ENCODE results near the gene SLC4A8.

Gene SLC4A8

DNA sequence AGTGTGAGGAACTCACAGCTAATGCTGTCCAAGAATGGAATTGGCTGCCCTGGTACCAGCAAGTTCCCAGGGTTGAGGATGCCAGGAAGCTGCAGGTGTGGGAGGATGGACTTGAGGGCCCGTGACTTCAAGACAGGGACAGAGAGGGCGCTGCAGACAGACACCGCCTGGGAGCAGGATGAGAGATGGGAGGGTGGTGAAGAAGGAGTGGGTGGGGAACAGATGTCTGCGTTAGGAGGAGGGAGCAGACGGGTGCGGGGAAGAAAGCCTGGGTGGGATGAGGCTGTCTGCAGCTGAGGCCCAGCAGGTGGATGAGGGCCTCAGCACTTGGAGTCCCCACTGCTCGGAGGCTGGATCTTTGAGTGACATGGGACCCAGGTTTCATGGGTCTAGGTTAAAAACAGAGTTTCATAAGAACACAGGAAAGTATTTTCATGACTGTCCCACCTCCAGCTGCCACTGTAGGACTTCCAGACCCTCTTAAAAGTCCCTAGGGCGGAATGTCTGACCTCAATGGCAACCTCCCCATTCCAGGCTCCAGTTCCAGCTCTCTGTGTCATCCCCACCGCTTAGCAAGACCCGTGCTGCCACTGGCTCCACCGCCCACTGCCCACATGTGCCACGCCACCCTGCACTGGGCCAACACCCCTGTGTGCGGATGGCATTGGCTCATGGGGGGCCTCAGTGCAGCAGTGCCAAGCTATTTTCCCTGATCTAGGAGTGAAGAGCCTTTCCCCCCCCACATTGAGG lies 96.1 kb downstream of the SLC4A8 start:
- Histone ChIP-seq H3K4me3 (ENCODE audit: low read depth in 1 of 2, low read length in 2 of 2) (no peak overlapping the region), H3K9me3 (ENCODE audit: control insufficient read depth in 1 of 2, low read length in 2 of 2) (no peaks in the 10 kb centered on the region), H3K27me3 (ENCODE audit: low read depth, low read length) (no peaks in the 10 kb centered on the region), H3K27ac (ENCODE audit: low read length) (no peak overlapping the region), H3K4me1 (ENCODE audit: control insufficient read depth in 1 of 2, insufficient read depth in 2 of 2, low read length in 2 of 2) (no peaks in the 10 kb centered on the region), H3K36me3 (ENCODE audit: control insufficient read depth in 1 of 2, insufficient read depth in 2 of 2, low read length in 2 of 2) (no peaks in the 10 kb centered on the region)

DNA sequence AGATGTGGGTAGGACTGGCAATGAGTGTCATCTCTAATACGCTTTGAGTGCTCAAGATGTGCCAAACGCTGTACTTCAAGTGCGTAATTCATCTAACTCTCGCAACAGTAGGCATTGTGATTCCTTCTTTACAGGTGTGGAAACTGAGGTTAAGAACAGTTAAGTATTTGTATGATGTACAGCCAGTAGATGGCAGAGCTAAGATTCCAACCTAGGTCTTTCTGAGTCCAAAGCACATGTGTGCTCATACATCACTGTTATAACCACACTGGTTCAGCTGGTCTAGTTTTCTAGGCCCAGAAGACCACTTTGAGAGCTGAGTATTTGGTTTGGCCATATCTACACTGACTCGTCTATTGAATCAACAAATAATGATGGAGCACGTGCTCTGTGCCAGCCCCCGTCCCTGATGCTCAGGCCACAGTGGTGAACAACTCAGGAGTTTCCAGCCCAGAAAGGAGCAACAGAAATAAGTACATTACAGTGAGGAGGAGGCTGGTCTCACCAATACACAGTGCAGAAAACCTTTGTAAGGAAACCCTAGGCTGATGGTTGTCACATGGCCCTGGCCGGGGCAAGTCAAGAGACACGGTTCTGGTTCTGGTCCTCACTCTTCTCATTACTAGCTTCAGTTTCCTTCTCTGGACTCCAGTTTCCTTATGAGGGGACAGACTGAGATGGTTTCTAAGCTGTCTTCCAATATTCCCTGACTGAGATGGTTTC lies 97.1 kb downstream of the SLC4A8 start:
- Histone ChIP-seq H3K4me3 (ENCODE audit: low read depth in 1 of 2, low read length in 2 of 2) (no peak overlapping the region), H3K27ac (ENCODE audit: low read length) (no peak overlapping the region), H3K36me3 (ENCODE audit: control insufficient read depth in 1 of 2, insufficient read depth in 2 of 2, low read length in 2 of 2) (no peaks in the 10 kb centered on the region), H3K9me3 (ENCODE audit: control insufficient read depth in 1 of 2, low read length in 2 of 2) (no peaks in the 10 kb centered on the region), H3K4me1 (ENCODE audit: control insufficient read depth in 1 of 2, insufficient read depth in 2 of 2, low read length in 2 of 2) (no peaks in the 10 kb centered on the region), H3K27me3 (ENCODE audit: low read depth, low read length) (no peaks in the 10 kb centered on the region)

DNA sequence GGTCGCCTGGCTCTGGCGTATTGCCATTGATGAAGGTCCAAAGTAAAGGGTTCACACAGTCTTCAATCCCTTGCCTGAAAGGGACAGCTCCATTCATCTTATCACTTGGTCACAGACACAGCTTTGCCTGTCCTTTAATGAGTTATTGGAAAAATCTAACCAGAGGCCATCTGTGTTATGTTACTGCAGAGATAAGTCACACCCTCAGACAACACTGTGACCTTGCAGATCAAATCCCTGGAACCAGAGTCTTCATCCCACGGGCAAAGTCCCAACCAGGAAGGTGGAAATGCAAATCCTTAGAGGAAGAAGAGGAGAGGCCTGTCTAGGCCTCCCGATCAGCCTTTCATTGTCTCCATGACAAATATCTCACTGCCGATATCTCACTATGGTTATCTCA lies 98.1 kb downstream of the SLC4A8 start:
- Histone ChIP-seq H3K27ac (ENCODE audit: low read length) (no peak overlapping the region), H3K4me3 (ENCODE audit: low read depth in 1 of 2, low read length in 2 of 2) (no peak overlapping the region), H3K4me1 (ENCODE audit: control insufficient read depth in 1 of 2, insufficient read depth in 2 of 2, low read length in 2 of 2) (no peaks in the 10 kb centered on the region), H3K27me3 (ENCODE audit: low read depth, low read length) (no peaks in the 10 kb centered on the region), H3K9me3 (ENCODE audit: control insufficient read depth in 1 of 2, low read length in 2 of 2) (no peaks in the 10 kb centered on the region), H3K36me3 (ENCODE audit: control insufficient read depth in 1 of 2, insufficient read depth in 2 of 2, low read length in 2 of 2) (no peaks in the 10 kb centered on the region)

DNA sequence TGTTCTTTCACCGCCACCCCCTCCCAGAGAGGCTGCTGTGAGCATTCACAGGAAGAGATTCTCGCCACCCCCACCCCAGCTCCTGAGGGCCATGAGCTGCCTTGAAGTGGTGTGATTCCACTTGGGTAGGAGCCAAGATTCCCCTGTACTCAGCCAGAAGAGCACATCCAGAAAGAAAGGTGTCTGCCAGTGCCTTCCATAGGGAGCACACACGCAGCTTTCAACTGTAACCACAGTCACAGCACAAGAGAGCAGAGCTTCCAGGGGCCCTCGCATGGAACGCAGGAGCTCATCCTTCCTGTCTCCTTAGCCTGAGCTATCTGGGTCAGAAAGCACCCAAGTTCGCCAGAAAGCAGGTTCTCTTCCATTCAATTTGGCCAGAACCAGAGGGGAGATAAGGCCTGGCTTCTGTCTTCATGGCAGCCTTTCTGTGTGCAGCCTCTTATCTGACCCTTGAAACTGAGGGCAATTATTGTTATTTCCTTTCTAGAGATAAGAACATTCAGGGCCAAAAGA lies 99.8 kb downstream of the SLC4A8 start:
- Histone ChIP-seq H3K27ac (ENCODE audit: low read length) (no peak overlapping the region), H3K4me1 (ENCODE audit: control insufficient read depth in 1 of 2, insufficient read depth in 2 of 2, low read length in 2 of 2) (no peaks in the 10 kb centered on the region), H3K27me3 (ENCODE audit: low read depth, low read length) (no peaks in the 10 kb centered on the region), H3K9me3 (ENCODE audit: control insufficient read depth in 1 of 2, low read length in 2 of 2) (no peaks in the 10 kb centered on the region), H3K4me3 (ENCODE audit: low read depth in 1 of 2, low read length in 2 of 2) (no peak overlapping the region), H3K36me3 (ENCODE audit: control insufficient read depth in 1 of 2, insufficient read depth in 2 of 2, low read length in 2 of 2) (no peaks in the 10 kb centered on the region)

DNA sequence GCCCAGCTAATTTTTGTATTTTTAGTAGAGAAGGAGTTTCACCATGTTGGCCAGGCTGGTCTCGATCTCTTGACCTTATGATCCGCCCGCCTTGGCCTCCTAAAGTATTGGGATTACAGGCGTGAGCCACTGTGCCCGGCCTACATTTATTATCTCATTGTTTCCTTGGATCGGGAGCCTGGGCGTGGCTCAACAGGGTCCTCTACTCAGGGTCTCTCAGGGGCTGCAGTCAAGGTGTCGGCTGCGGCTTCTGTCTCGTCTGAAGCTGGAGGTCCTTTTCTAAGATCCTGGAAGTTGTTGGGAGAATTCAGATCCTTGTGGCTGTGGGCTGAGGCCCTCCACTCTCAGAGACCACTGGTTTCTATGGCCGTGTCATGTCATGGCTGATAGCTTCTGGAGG lies 100.9 kb downstream of the SLC4A8 start:
- Histone ChIP-seq H3K27me3 (ENCODE audit: low read depth, low read length) (no peaks in the 10 kb centered on the region), H3K4me1 (ENCODE audit: control insufficient read depth in 1 of 2, insufficient read depth in 2 of 2, low read length in 2 of 2) (no peaks in the 10 kb centered on the region), H3K9me3 (ENCODE audit: control insufficient read depth in 1 of 2, low read length in 2 of 2) (no peaks in the 10 kb centered on the region), H3K4me3 (ENCODE audit: low read depth in 1 of 2, low read length in 2 of 2) (no peak overlapping the region), H3K27ac (ENCODE audit: low read length) (no peak overlapping the region), H3K36me3 (ENCODE audit: control insufficient read depth in 1 of 2, insufficient read depth in 2 of 2, low read length in 2 of 2) (no peaks in the 10 kb centered on the region)

DNA sequence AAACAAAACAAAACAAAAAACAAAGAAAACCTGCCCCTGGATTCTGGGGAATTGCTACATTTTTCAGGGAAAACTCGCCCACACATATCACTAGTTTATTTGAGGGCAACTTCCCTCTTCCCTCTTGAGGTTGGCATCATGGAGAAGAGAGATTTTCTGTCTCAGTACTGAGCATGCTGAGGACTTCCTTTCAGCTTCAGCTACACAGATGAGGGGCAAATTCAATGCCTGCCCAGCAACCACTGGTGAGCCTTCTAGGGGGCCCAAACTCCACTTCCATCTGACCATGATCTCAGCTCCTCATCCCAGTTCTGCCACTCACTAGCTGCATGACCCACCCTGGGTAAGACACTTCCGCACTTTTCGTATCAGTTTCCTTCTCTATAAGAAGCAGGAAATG lies 103.3 kb downstream of the SLC4A8 start:
- no peak overlapping the region for H3K4me3 ChIP-seq (ENCODE audit: low read depth in 1 of 2, low read length in 2 of 2)
- no peak overlapping the region for H3K27ac ChIP-seq (ENCODE audit: low read length)
- no peaks in the 10 kb centered on the region for H3K9me3 ChIP-seq (ENCODE audit: control insufficient read depth in 1 of 2, low read length in 2 of 2)
- H3K36me3 ChIP-seq (ENCODE audit: control insufficient read depth in 1 of 2, insufficient read depth in 2 of 2, low read length in 2 of 2) = no peaks in the 10 kb centered on the region
- H3K27me3 ChIP-seq (ENCODE audit: low read depth, low read length) = no peaks in the 10 kb centered on the region
- H3K4me1 ChIP-seq (ENCODE audit: control insufficient read depth in 1 of 2, insufficient read depth in 2 of 2, low read length in 2 of 2) = no peaks in the 10 kb centered on the region

DNA sequence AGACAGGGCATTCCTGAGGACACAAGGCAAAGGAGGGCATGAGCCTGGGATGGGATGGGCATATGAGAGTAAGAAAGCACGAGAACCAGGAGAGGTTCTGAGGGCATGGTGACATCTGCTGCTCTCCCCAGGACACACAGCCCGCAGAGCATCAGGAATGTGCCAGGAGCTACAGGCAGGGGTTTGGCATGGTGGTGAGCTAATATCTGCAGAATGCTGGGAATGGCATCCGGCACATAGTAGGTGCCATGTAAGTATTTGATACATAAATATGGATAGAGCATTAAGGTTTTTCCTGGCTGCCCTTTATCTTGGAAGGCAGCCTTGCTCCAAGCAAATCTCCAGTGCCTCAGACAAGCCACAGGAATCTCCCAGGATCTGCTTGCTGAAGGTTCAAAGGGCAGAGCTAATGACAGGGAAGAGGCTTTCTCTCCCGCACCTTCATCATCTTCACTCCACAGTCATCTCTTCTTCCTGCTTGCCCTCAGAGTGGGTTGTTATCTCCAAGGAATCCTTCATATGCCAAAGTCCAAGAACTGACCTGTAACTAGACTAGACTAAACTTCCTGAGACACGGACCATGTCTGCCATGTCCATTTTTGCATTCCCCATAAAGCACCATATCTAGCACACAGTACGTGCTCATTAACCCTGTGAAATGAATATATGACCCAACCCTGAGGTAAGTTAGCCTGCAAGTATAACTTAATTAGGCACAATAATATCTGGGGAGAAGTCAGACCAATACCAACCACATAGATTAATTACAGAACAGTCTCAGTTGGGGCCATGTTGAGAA lies 104.4 kb downstream of the SLC4A8 start:
- H3K4me3 ChIP-seq (ENCODE audit: low read depth in 1 of 2, low read length in 2 of 2) = no peak overlapping the region
- H3K4me1 ChIP-seq (ENCODE audit: control insufficient read depth in 1 of 2, insufficient read depth in 2 of 2, low read length in 2 of 2) = no peaks in the 10 kb centered on the region
- no peak overlapping the region for H3K27ac ChIP-seq (ENCODE audit: low read length)
- H3K36me3 ChIP-seq (ENCODE audit: control insufficient read depth in 1 of 2, insufficient read depth in 2 of 2, low read length in 2 of 2) = no peaks in the 10 kb centered on the region
- H3K9me3 ChIP-seq (ENCODE audit: control insufficient read depth in 1 of 2, low read length in 2 of 2) = no peaks in the 10 kb centered on the region
- no peaks in the 10 kb centered on the region for H3K27me3 ChIP-seq (ENCODE audit: low read depth, low read length)

DNA sequence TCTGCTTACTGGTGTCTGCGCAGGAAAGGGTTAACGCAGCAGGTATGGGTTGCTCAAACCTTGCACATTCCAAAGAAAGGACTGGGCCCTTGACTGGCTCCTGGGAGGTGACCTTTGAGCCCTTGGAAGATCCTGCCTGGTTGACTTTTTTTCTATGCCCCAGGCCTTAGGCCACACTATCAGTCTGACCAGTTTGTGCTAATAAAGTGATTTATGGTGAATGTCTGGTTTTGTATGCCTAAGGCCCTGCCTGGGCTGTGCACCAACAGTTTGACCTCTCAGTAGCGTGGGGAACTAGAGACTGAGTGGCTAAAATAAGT lies 105.0 kb downstream of the SLC4A8 start:
- Histone ChIP-seq H3K27ac (ENCODE audit: low read length) (no peak overlapping the region), H3K4me1 (ENCODE audit: control insufficient read depth in 1 of 2, insufficient read depth in 2 of 2, low read length in 2 of 2) (no peaks in the 10 kb centered on the region), H3K36me3 (ENCODE audit: control insufficient read depth in 1 of 2, insufficient read depth in 2 of 2, low read length in 2 of 2) (no peaks in the 10 kb centered on the region), H3K9me3 (ENCODE audit: control insufficient read depth in 1 of 2, low read length in 2 of 2) (no peaks in the 10 kb centered on the region), H3K4me3 (ENCODE audit: low read depth in 1 of 2, low read length in 2 of 2) (no peak overlapping the region), H3K27me3 (ENCODE audit: low read depth, low read length) (no peaks in the 10 kb centered on the region)

DNA sequence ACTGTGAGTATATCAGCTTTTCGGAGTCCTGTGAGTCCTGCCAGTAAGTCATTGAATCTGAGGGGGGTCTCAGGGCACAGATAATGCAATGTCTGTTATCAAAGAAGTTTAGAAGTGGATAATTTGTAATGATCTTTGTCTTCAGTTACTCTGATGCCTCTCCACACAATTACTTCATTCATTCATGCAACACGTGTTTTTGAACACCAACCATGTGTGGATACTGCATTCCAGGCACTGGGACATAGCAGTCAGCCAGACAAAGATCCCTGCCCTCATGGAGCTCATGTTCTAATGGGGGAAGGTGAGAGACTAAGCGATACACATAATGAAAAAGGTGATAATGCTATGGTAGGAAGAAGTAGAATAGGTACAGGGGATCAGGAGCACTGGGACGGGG lies 105.6 kb downstream of the SLC4A8 start:
- H3K9me3 ChIP-seq (ENCODE audit: control insufficient read depth in 1 of 2, low read length in 2 of 2) = no peaks in the 10 kb centered on the region
- no peak overlapping the region for H3K27ac ChIP-seq (ENCODE audit: low read length)
- H3K27me3 ChIP-seq (ENCODE audit: low read depth, low read length) = no peaks in the 10 kb centered on the region
- no peaks in the 10 kb centered on the region for H3K4me1 ChIP-seq (ENCODE audit: control insufficient read depth in 1 of 2, insufficient read depth in 2 of 2, low read length in 2 of 2)
- no peaks in the 10 kb centered on the region for H3K36me3 ChIP-seq (ENCODE audit: control insufficient read depth in 1 of 2, insufficient read depth in 2 of 2, low read length in 2 of 2)
- H3K4me3 ChIP-seq (ENCODE audit: low read depth in 1 of 2, low read length in 2 of 2) = no peak overlapping the region

DNA sequence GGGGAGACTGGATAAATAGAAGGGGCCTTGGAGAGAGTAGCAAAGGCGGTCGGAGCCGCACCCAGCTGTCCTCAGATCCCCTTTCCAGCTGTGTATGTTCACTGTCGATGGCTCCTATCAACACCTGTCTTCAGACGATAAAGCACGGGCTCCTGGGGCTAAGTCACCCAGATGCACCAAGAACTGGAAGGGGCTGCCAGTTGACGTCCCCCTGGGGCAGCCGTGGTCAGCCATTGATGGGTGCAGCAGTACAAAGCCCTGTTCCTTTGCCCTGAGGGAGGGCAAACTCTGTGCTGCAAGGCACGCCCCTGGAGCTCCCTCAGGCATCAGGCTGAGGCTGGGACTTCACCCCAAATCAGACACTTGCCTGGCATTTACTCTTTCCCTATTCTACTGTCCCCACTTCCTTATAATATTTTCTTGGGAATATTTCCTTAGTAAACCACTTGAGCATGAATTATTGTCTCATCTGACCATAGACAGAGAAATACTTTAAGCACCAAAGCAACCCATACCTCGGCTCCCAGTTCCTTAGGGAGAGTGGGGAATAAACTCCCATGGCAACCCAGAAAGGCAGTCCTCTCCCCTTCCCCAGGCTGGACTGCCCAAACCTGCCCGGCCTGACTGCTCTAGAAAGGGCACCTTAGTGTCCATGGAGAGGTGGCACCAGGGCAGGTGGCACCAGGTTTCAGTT lies 106.8 kb downstream of the SLC4A8 start:
- H3K36me3 ChIP-seq (ENCODE audit: control insufficient read depth in 1 of 2, insufficient read depth in 2 of 2, low read length in 2 of 2) = no peaks in the 10 kb centered on the region
- no peaks in the 10 kb centered on the region for H3K9me3 ChIP-seq (ENCODE audit: control insufficient read depth in 1 of 2, low read length in 2 of 2)
- H3K4me3 ChIP-seq (ENCODE audit: low read depth in 1 of 2, low read length in 2 of 2) = no peak overlapping the region
- no peak overlapping the region for H3K27ac ChIP-seq (ENCODE audit: low read length)
- H3K27me3 ChIP-seq (ENCODE audit: low read depth, low read length) = no peaks in the 10 kb centered on the region
- no peaks in the 10 kb centered on the region for H3K4me1 ChIP-seq (ENCODE audit: control insufficient read depth in 1 of 2, insufficient read depth in 2 of 2, low read length in 2 of 2)

DNA sequence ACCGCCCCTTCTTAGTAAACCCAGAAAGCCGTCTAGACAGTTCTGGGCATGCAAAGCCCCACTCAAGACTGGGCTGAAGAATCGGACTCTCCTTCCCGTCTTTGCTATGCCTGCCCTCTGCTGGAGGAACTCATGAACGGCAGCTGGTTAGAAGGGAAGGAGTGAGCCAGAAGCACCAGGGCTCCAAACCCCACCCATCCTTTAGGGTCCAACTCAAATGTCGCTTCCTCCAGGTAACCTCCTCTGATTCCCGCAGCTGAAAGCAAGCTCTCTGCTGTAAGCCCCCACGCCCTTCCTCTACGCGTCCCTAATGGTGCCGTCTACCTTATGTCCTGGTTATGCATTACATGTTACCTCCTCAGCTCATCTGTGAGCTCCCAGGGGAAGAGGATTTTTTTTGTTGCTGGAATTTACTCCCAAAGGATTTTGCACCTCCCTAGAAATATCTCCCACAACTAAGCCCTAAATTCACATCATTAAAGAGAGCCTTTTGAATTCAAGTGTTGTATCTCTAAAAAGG lies 107.4 kb downstream of the SLC4A8 start:
- no peak overlapping the region for H3K27ac ChIP-seq (ENCODE audit: low read length)
- H3K27me3 ChIP-seq (ENCODE audit: low read depth, low read length) = no peaks in the 10 kb centered on the region
- no peaks in the 10 kb centered on the region for H3K36me3 ChIP-seq (ENCODE audit: control insufficient read depth in 1 of 2, insufficient read depth in 2 of 2, low read length in 2 of 2)
- no peaks in the 10 kb centered on the region for H3K9me3 ChIP-seq (ENCODE audit: control insufficient read depth in 1 of 2, low read length in 2 of 2)
- H3K4me1 ChIP-seq (ENCODE audit: control insufficient read depth in 1 of 2, insufficient read depth in 2 of 2, low read length in 2 of 2) = no peaks in the 10 kb centered on the region
- no peak overlapping the region for H3K4me3 ChIP-seq (ENCODE audit: low read depth in 1 of 2, low read length in 2 of 2)

Measured in muscle layer of duodenum (tissue), 2 donors.